Measurements from ENCODE around the gene SDC4. TPM values are rescaled to one million over a fixed set of nuclear protein-coding genes. Genes with fewer than 3 reads are reported as not detected.

The SDC4 gene
- polyA plus RNA-seq, 1 donor (not counting 4 experiments of a cell fraction or from before 2014, with no cell fraction given), result 114 TPM

- Histone ChIP-seq H3K79me2 (ENCODE audit: control insufficient read depth, insufficient read depth, low read length) (peaks cover 14% of the 10 kb centered on the region), H3K4me2 (ENCODE audit: control insufficient read depth, extremely low read depth, insufficient read depth, low read depth, low read length) (no peak overlapping the region), H3K4me3 (ENCODE audit: control insufficient read depth in 2 of 3, extremely low read depth in 1 of 3, insufficient read depth in 2 of 3, low read depth in 1 of 3, low read length in 3 of 3) (no peak overlapping the region), H3K27me3 (ENCODE audit: control insufficient read depth, extremely low read depth, insufficient read depth, low read length) (no peaks in the 10 kb centered on the region), H3K36me3 (ENCODE audit: control insufficient read depth in 2 of 2, extremely low read depth in 1 of 2, insufficient read depth in 2 of 2, low read length in 2 of 2) (peaks cover 46 to 54% of the 10 kb centered on the region in 2 experiments), H2AFZ (ENCODE audit: control insufficient read depth, low read length) (no peak overlapping the region), H4K20me1 (ENCODE audit: control insufficient read depth, extremely low read depth, insufficient read depth, low read length) (peaks cover 2% of the 10 kb centered on the region), H3K9ac (ENCODE audit: control insufficient read depth, extremely low read depth, insufficient read depth, low read length) (no peak overlapping the region), H3K9me1 (ENCODE audit: control insufficient read depth, extremely low read depth, insufficient read depth, low read length) (no peaks in the 10 kb centered on the region), H3K4me1 (ENCODE audit: control insufficient read depth, extremely low read depth, insufficient read depth, low read length) (no peaks in the 10 kb centered on the region), H3K9me3 (ENCODE audit: control insufficient read depth, low read depth, low read length) (no peaks in the 10 kb centered on the region), H3K27ac (ENCODE audit: control insufficient read depth, insufficient read depth, low read length) (no peak overlapping the region)
- FAIRE-seq (no peak), DNase-seq (ENCODE audit: low read depth, low spot score) (peak; percentile 54)
- TF ChIP-seq CTCF (optimal IDR thresholded peaks at IDR 0.05 in 1 of 3, IDR thresholded peaks at IDR 0.05 in 1 of 3, conservative IDR thresholded peaks at IDR 0.05 in 1 of 3; ENCODE audit: extremely low read depth in 1 of 3, insufficient read depth in 2 of 3, low read length in 3 of 3), result peak in 1 of 3 experiments; percentile 9
- TF ChIP-seq EZH2 (IDR thresholded peaks at IDR 0.05; ENCODE audit: low read length), result no peak
- dilution Hi-C loops (cut with MboI; ENCODE audit: extremely low pct_ligation_motif_present, low sequenced_read_pairs), result no loop called here
Observed at GRCh38 chr20:45329497-45330319, 18.5 kb downstream of the SDC4 start.

GRCh38 chr20:45328451-45328850 lies 19.8 kb downstream of the SDC4 start:
- FAIRE-seq (no peak), DNase-seq (ENCODE audit: low read depth, low spot score) (no peak)
- peaks cover 10% of the 10 kb centered on the region for H3K79me2 ChIP-seq (ENCODE audit: control insufficient read depth, insufficient read depth, low read length)
- H3K27ac ChIP-seq (ENCODE audit: control insufficient read depth, insufficient read depth, low read length), result no peak overlapping the region
- no peaks in the 10 kb centered on the region for H3K9me1 ChIP-seq (ENCODE audit: control insufficient read depth, extremely low read depth, insufficient read depth, low read length)
- no peaks in the 10 kb centered on the region for H3K4me1 ChIP-seq (ENCODE audit: control insufficient read depth, extremely low read depth, insufficient read depth, low read length)
- no peak for TF ChIP-seq EZH2 (IDR thresholded peaks at IDR 0.05; ENCODE audit: low read length)
- no peak for TF ChIP-seq CTCF (optimal IDR thresholded peaks at IDR 0.05 in 1 of 3, IDR thresholded peaks at IDR 0.05 in 1 of 3, conservative IDR thresholded peaks at IDR 0.05 in 1 of 3; ENCODE audit: extremely low read depth in 1 of 3, insufficient read depth in 2 of 3, low read length in 3 of 3)
- peaks cover 2% of the 10 kb centered on the region for H4K20me1 ChIP-seq (ENCODE audit: control insufficient read depth, extremely low read depth, insufficient read depth, low read length)
- H3K9me3 ChIP-seq (ENCODE audit: control insufficient read depth, low read depth, low read length), result no peaks in the 10 kb centered on the region
- no peak overlapping the region for H3K9ac ChIP-seq (ENCODE audit: control insufficient read depth, extremely low read depth, insufficient read depth, low read length)
- no peak overlapping the region for H2AFZ ChIP-seq (ENCODE audit: control insufficient read depth, low read length)
- no peak overlapping the region for H3K4me3 ChIP-seq (ENCODE audit: control insufficient read depth in 2 of 3, extremely low read depth in 1 of 3, insufficient read depth in 2 of 3, low read depth in 1 of 3, low read length in 3 of 3)
- no peak overlapping the region for H3K4me2 ChIP-seq (ENCODE audit: control insufficient read depth, extremely low read depth, insufficient read depth, low read depth, low read length)
- H3K27me3 ChIP-seq (ENCODE audit: control insufficient read depth, extremely low read depth, insufficient read depth, low read length), result no peaks in the 10 kb centered on the region
- dilution Hi-C loops (cut with MboI; ENCODE audit: extremely low pct_ligation_motif_present, low sequenced_read_pairs), result no loop called here
- H3K36me3 ChIP-seq (ENCODE audit: control insufficient read depth in 2 of 2, extremely low read depth in 1 of 2, insufficient read depth in 2 of 2, low read length in 2 of 2), result peaks cover 45 to 53% of the 10 kb centered on the region in 2 experiments
